Left forelimb (tissue), 1 donor: ENCODE measurements around the gene PRPF19.

ENCODE experiments used
- DNase-seq: peaks from one replicate; pipeline ENCODE4 v3.0.0-alpha.2; 2018; ENCODE audit warnings: low spot score

PRPF19 gene

GRCh38 chr11:60872961-60873524, 33.3 kb downstream of the PRPF19 start:
- peak; percentile 48 for DNase-seq

GRCh38 chr11:60872124-60872960, 34.0 kb downstream of the PRPF19 start:
- peak; percentile 64 for DNase-seq

- peak; percentile 59 for DNase-seq
Observed at GRCh38 chr11:60871378-60872061, 34.9 kb downstream of the PRPF19 start.

GRCh38 chr11:60870733-60871377, 35.5 kb downstream of the PRPF19 start:
- peak; percentile 48 for DNase-seq

- DNase-seq: peak; percentile 40
Observed at GRCh38 chr11:60870276-60870675, 36.1 kb downstream of the PRPF19 start.

GRCh38 chr11:60869451-60869825, 36.9 kb downstream of the PRPF19 start:
- DNase-seq: no peak

- DNase-seq: no peak
Observed at GRCh38 chr11:60868682-60869450, 37.5 kb downstream of the PRPF19 start.

- no peak for DNase-seq
Observed at GRCh38 chr11:60867871-60868681, 38.3 kb downstream of the PRPF19 start.

- DNase-seq: no peak
Observed at GRCh38 chr11:60866911-60867870, 39.2 kb downstream of the PRPF19 start, which contains the start of gene ZP1. ZP1 (plus strand) TSS chr11:60867542; CDS start chr11:60867562, 20 bp downstream.

GRCh38 chr11:60864856-60865513, 41.4 kb downstream of the PRPF19 start:
- DNase-seq: no peak

GRCh38 chr11:60863550-60864521, 42.5 kb downstream of the PRPF19 start:
- no peak for DNase-seq

GRCh38 chr11:60862171-60862570, 44.2 kb downstream of the PRPF19 start:
- no peak for DNase-seq

GRCh38 chr11:60860943-60861342, 45.4 kb downstream of the PRPF19 start:
- no peak for DNase-seq

GRCh38 chr11:60859616-60860250, 46.7 kb downstream of the PRPF19 start:
- DNase-seq: no peak

- no peak for DNase-seq
Observed at GRCh38 chr11:60858731-60859464, 47.5 kb downstream of the PRPF19 start.

GRCh38 chr11:60858236-60858635, 48.1 kb downstream of the PRPF19 start:
- no peak for DNase-seq
